ENCODE data around the gene ALK. TPM values are rescaled to one million over a fixed set of nuclear protein-coding genes. Genes with fewer than 3 reads are reported as not detected.

ALK gene
- total RNA-seq, 1 experiment from 2014 or later: 0.87 TPM

DNA sequence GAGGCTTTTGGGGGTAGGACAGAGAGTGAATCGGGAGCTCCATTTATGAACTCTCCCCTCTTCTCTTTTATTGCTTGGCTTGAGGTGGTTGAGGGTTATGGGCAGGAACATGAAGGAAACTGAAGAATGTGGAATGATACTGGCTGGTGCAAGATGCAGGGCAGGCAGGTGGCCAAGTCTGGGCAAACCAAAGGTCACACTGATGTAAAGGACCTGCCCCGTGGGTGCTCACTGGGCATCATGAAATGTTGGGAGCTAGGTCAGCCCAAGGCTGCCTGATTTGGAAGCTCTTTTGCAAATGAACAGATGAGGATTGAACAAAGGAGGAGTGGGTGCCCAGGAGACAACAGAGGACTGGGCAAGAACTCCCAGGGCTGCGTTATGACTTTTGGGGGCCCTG lies 477.2 kb downstream of the ALK start:
- H3K9ac ChIP-seq (ENCODE audit: low read length): no peak overlapping the region
- H3F3A ChIP-seq (ENCODE audit: low read length, unreplicated experiment): no peaks in the 10 kb centered on the region
- H3K27ac ChIP-seq (ENCODE audit: low read length): peak overlapping the region; percentile 80
- no peaks in the 10 kb centered on the region for H3K9me2 ChIP-seq (replicated peaks; ENCODE audit: low read length)
- ATAC-seq (0 out of 2 replicates have a peak, but pooled peaks have one; percentile 19), DNase-seq (peak; percentile 27)
- CTCF ChIA-PET: no interaction called here
- POLR2A ChIA-PET (ENCODE audit: unreplicated experiment): no interaction called here
- no peaks in the 10 kb centered on the region for H4K20me1 ChIP-seq (ENCODE audit: low read length)
- no peaks in the 10 kb centered on the region for H3K79me2 ChIP-seq (ENCODE audit: low read length)
- intact Hi-C loops (cut with micrococcal nuclease): no loop called here
- H3K9me3 ChIP-seq (ENCODE audit: low read length): no peaks in the 10 kb centered on the region
- no peaks in the 10 kb centered on the region for H3K27me3 ChIP-seq (ENCODE audit: low read length)
- H3K36me3 ChIP-seq (ENCODE audit: low read depth, low read length): no peaks in the 10 kb centered on the region
- no TSS peak for BruUV-seq (replicated peaks)
- peak overlapping the region; percentile 22; the same call in 1 of the 2 replicates for H3K4me3 ChIP-seq (ENCODE audit: low read length)
- peak overlapping the region; percentile 79 for H3K4me2 ChIP-seq (ENCODE audit: low read length)
- peaks cover 24% of the 10 kb centered on the region for H3K4me1 ChIP-seq (ENCODE audit: insufficient read depth, low read length)
- no peak for TF ChIP-seq CTCF (conservative IDR thresholded peaks at IDR 0.05; ENCODE audit: low read depth, low read length)
- no peak for TF ChIP-seq EZH2phosphoT487 (IDR thresholded peaks at IDR 0.05; ENCODE audit: borderline replicate concordance, low read length)
- no peak for TF ChIP-seq EZH2 (IDR thresholded peaks at IDR 0.05; ENCODE audit: low read length, unreplicated experiment)
- 0 out of 2 replicates have a peak overlapping the region, but pooled peaks have one; percentile 22 for H2AFZ ChIP-seq (ENCODE audit: low read length)

GRCh38 chr2:29443627-29444026 lies 477.8 kb downstream of the ALK start:
- ATAC-seq (peak; percentile 98), DNase-seq (peak; percentile 90)
- no TSS peak for BruUV-seq (replicated peaks)
- peaks cover 24% of the 10 kb centered on the region for H3K4me1 ChIP-seq (ENCODE audit: insufficient read depth, low read length)
- CTCF ChIA-PET: no interaction called here
- no peaks in the 10 kb centered on the region for H3F3A ChIP-seq (ENCODE audit: low read length, unreplicated experiment)
- no peaks in the 10 kb centered on the region for H3K9me2 ChIP-seq (replicated peaks; ENCODE audit: low read length)
- H3K4me2 ChIP-seq (ENCODE audit: low read length): peak overlapping the region; percentile 79
- H3K9ac ChIP-seq (ENCODE audit: low read length): no peak overlapping the region; the same call in 1 of the 2 replicates
- no peaks in the 10 kb centered on the region for H4K20me1 ChIP-seq (ENCODE audit: low read length)
- H3K9me3 ChIP-seq (ENCODE audit: low read length): no peaks in the 10 kb centered on the region
- TF ChIP-seq CTCF (conservative IDR thresholded peaks at IDR 0.05; ENCODE audit: low read depth, low read length) (no peak), EZH2phosphoT487 (IDR thresholded peaks at IDR 0.05; ENCODE audit: borderline replicate concordance, low read length) (no peak), EZH2 (IDR thresholded peaks at IDR 0.05; ENCODE audit: low read length, unreplicated experiment) (no peak)
- intact Hi-C loops (cut with micrococcal nuclease): no loop called here
- peak overlapping the region; percentile 22; the same call in 1 of the 2 replicates for H3K4me3 ChIP-seq (ENCODE audit: low read length)
- POLR2A ChIA-PET (ENCODE audit: unreplicated experiment): no interaction called here
- H3K36me3 ChIP-seq (ENCODE audit: low read depth, low read length): no peaks in the 10 kb centered on the region
- H3K27ac ChIP-seq (ENCODE audit: low read length): peak overlapping the region; percentile 80
- H3K27me3 ChIP-seq (ENCODE audit: low read length): no peaks in the 10 kb centered on the region
- peak overlapping the region; percentile 48 for H2AFZ ChIP-seq (ENCODE audit: low read length)
- no peaks in the 10 kb centered on the region for H3K79me2 ChIP-seq (ENCODE audit: low read length)

- no peak for DNase-seq
- Histone ChIP-seq H2AFZ (ENCODE audit: low read length) (peak overlapping the region; percentile 48), H4K20me1 (ENCODE audit: low read length) (no peaks in the 10 kb centered on the region), H3K9ac (ENCODE audit: low read length) (no peak overlapping the region; the same call in 1 of the 2 replicates), H3K4me1 (ENCODE audit: insufficient read depth, low read length) (peaks cover 22% of the 10 kb centered on the region), H3K36me3 (ENCODE audit: low read depth, low read length) (no peaks in the 10 kb centered on the region), H3K9me2 (replicated peaks; ENCODE audit: low read length) (no peaks in the 10 kb centered on the region), H3K9me3 (ENCODE audit: low read length) (no peaks in the 10 kb centered on the region), H3K4me2 (ENCODE audit: low read length) (peak overlapping the region; percentile 79), H3F3A (ENCODE audit: low read length, unreplicated experiment) (no peaks in the 10 kb centered on the region), H3K27ac (ENCODE audit: low read length) (peak overlapping the region; percentile 80), H3K27me3 (ENCODE audit: low read length) (no peaks in the 10 kb centered on the region), H3K79me2 (ENCODE audit: low read length) (no peaks in the 10 kb centered on the region), H3K4me3 (ENCODE audit: low read length) (no peak overlapping the region)
- POLR2A ChIA-PET (ENCODE audit: unreplicated experiment): no interaction called here
- ATAC-seq: peak; percentile 23; the same call in 1 of the 2 replicates
- intact Hi-C loops (cut with micrococcal nuclease): no loop called here
- CTCF ChIA-PET: no interaction called here
- no TSS peak for BruUV-seq (replicated peaks)
- TF ChIP-seq CTCF (conservative IDR thresholded peaks at IDR 0.05; ENCODE audit: low read depth, low read length) (no peak), EZH2phosphoT487 (IDR thresholded peaks at IDR 0.05; ENCODE audit: borderline replicate concordance, low read length) (no peak), EZH2 (IDR thresholded peaks at IDR 0.05; ENCODE audit: low read length, unreplicated experiment) (no peak)
Observed at GRCh38 chr2:29443151-29443550, 478.2 kb downstream of the ALK start.
